ENCODE results near the gene SENP3.

The SENP3 gene

GRCh38 chr17:7557147-7557764 is 4.5 kb upstream of the SENP3 start:
- DNase-seq, result no peak

DNA sequence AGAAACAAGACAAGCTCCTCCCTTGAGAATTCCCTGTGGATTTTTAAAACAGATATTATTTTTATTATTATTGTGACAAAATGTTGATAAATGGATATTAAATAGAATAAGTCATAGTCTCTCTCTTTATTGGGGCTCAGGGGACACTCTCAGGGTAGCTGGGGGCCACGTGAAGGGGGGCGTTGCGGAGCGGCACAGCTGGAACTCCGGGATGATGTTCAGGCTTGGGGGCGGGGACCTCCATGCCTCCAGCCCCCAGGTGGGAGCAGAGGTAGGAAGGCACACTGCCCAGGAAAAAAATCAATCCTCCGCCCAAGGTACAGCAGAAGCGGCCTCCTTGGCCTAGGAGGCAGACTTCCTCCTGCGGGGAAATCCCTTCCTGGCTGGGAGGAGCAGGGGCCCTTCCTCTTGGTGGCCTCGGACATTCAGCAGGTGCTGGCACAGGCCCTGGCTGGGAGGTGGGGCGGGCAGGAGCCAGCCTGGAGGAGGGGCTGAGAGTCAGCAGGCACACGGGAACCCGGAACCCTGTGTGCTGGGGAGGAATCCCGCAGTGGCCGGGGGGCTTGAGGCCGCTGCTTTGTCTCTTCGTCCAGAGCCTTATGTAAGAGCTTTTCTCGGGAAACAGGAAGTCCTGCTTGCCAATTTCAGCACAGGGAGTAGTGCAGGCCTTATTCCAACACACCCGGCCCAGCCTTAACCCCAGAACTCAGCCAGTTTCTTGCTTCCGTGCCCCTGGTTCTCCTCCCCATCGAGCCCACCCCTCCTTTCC is 3.8 kb upstream of the SENP3 start:
- DNase-seq, result no peak

GRCh38 chr17:7558544-7559319 is 3.0 kb upstream of the SENP3 start, which contains the start of gene TNFSF13:
Gene TNFSF13, plus strand, starts transcription at chr17:7558750. Its CDS starts 290 bp downstream, at chr17:7559040.
- no peak for DNase-seq

DNA sequence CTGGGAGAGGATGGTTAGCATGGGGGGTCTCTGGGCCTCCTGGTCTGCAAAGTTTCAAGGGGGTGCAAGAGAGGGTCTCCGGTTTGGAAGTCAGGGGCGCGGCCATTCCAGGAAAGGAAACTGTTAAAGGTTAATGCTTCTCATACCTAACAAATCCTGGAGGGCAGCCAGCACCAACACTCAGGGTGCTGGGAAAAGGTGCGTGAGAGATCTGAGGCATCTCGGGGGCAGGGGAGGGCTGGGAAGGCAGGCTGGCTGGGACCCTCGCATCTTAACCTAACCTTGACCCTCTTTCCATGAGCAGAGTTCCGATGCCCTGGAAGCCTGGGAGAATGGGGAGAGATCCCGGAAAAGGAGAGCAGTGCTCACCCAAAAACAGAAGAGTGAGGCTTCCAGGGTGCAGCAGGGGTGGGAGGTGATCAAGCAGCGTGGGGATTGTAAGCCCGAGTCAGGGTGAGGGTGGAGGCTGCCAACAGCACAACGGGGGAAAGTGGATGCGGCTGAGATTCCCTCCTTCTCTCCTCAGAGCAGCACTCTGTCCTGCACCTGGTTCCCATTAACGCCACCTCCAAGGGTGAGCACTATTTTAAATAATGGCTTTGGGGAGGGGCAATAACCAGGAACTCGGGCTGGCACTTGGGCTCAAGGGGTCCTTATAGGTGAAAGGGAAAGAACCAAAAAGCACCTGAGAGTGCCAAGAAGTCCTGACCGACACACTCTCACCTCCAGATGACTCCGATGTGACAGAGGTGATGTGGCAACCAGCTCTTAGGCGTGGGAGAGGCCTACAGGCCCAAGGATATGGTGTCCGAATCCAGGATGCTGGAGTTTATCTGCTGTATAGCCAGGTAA is 2.2 kb upstream of the SENP3 start:
- no peak for DNase-seq

DNA sequence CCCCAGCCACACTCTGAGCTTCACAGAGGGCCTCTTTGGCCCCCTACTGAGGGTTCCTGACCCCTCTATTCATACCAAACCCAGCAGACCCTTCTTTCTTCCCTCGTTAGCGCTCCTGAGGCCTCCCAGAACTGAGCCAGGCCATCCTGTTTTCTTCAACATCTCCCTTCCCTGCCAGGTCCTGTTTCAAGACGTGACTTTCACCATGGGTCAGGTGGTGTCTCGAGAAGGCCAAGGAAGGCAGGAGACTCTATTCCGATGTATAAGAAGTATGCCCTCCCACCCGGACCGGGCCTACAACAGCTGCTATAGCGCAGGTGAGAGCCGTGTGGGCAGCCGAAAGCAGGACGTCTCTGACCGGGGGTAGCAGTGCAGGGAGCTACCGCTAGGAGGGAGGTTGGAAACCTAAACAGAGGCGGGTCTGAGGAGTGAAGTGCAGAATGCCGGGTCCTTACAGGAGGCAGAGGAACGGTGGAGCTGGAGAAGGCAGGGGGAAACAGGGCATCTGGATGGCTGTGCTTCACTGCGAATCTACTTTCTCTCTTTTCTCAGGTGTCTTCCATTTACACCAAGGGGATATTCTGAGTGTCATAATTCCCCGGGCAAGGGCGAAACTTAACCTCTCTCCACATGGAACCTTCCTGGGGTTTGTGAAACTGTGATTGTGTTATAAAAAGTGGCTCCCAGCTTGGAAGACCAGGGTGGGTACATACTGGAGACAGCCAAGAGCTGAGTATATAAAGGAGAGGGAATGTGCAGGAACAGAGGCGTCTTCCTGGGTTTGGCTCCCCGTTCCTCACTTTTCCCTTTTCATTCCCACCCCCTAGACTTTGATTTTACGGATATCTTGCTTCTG is 1.3 kb upstream of the SENP3 start:
- DNase-seq, result peak; percentile 55 to 62

GRCh38 chr17:7561028-7561575 is 617 bp upstream of the SENP3 start:
- DNase-seq, result peak; percentile 80 to 86

GRCh38 chr17:7562208-7562605 is 488 bp downstream of the SENP3 start:
- no peak for DNase-seq

GRCh38 chr17:7563115-7563869 is 1.6 kb downstream of the SENP3 start:
- DNase-seq, result no peak

- no peak for DNase-seq
Observed at GRCh38 chr17:7569571-7569970, 7.9 kb downstream of the SENP3 start.

- DNase-seq, result no peak
Observed at GRCh38 chr17:7570351-7570750, 8.6 kb downstream of the SENP3 start.

GRCh38 chr17:7572338-7572587 is 10.5 kb downstream of the SENP3 start:
- DNase-seq, result no peak

DNA sequence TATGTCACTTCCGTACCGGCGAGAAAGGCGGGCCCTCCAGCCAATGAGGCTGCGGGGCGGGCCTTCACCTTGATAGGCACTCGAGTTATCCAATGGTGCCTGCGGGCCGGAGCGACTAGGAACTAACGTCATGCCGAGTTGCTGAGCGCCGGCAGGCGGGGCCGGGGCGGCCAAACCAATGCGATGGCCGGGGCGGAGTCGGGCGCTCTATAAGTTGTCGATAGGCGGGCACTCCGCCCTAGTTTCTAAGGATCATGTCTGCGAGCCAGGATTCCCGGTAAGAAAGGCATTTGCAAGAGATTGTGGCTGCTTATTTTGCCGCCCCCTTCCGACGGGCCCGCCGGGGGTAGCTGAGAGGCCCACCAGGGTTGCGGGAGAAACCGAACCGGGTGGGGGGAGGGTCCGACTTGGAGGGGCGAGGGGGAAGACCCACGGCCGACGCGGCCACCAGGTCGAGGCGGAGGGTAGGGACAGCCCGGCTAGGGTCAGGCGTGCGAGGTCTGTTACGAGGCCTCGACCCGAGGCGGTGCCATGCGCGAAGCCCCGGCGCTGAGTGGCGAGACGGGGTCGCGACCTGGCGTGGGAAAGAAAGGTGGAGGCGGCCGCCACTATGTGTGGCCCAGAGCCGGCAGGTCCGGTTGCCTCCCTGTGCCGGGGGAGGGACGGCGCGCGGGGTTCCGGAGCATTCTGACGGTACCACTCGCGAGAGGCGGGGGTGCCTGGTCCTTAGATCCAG is 11.0 kb downstream of the SENP3 start:
- DNase-seq, result peak; percentile 99 to 100

- peak; percentile 76 to 82 for DNase-seq
Observed at GRCh38 chr17:7573324-7574080, 11.8 kb downstream of the SENP3 start.

DNA sequence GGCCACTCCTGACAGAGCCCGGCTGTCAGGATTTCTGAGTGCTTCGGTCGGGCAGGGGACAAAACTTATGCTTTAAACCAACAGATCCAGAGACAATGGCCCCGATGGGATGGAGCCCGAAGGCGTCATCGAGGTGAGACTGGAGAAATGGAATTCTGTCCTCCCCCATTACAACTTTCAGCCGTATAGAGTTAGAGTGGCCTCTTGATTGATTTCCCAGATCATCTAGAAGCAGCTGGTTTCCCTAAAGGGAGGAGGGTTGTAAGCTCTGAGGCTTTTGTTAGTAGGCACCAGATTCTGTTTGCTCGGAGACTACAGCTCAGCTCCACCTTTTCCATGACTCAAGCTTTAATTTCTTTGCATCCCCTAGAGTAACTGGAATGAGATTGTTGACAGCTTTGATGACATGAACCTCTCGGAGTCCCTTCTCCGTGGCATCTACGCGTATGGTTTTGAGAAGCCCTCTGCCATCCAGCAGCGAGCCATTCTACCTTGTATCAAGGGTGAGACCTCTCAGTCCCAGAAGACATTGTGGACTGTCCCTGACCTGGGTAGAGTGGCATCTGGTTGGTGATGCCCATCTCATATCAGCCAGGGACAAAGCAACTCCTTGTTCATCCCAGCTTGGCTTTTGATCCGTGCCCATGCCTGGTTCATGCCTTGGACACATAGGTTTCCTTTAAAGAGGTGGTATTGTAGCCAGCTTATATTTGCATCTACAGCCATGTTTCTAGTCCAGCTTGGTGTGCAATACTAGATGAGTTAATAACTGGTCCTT is 12.6 kb downstream of the SENP3 start:
- no peak for DNase-seq

GRCh38 chr17:7575481-7575883 is 13.8 kb downstream of the SENP3 start:
- no peak for DNase-seq

- no peak for DNase-seq
Observed at GRCh38 chr17:7575959-7576358, 14.2 kb downstream of the SENP3 start.

DNA sequence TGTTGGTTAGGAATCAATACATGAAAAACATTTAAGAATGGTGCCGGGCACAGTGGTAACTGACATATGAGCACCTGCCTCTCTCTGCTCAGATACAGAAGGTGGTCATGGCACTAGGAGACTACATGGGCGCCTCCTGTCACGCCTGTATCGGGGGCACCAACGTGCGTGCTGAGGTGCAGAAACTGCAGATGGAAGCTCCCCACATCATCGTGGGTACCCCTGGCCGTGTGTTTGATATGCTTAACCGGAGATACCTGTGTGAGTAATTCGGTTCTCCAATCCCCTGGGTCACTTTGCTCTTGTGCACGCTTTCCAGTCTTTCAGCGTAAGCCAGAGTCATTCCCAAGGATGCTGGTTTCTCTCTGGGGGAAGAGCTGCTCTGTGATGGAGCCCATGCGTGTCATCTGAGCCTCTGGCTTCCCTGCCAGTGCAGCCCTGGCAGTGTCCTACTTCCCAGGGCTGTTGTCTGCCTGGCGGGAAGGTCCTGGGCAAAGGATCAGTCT is 14.8 kb downstream of the SENP3 start:
- no peak for DNase-seq
